ENCODE results near the gene ZNF775.

The ZNF775 gene

GRCh38 chr7:150346922-150347321 lies 32.2 kb upstream of the ZNF775 start:
- no peak for DNase-seq (ENCODE audit: low read depth in 3 of 3)

- DNase-seq (ENCODE audit: low read depth in 3 of 3) = no peak
Observed at GRCh38 chr7:150351587-150352194, 27.4 kb upstream of the ZNF775 start.

- DNase-seq (ENCODE audit: low read depth in 3 of 3) = no peak
Observed at GRCh38 chr7:150355666-150356059, 23.5 kb upstream of the ZNF775 start.

GRCh38 chr7:150356265-150356897 lies 22.7 kb upstream of the ZNF775 start:
- no peak for DNase-seq (ENCODE audit: low read depth in 3 of 3)

GRCh38 chr7:150357270-150357669 lies 21.9 kb upstream of the ZNF775 start:
- peak; percentile 26 to 56 (median 51) for DNase-seq (ENCODE audit: low read depth in 3 of 3)

GRCh38 chr7:150357771-150358427 lies 21.2 kb upstream of the ZNF775 start:
- no peak for DNase-seq (ENCODE audit: low read depth in 3 of 3)

GRCh38 chr7:150358433-150358832 lies 20.7 kb upstream of the ZNF775 start:
- DNase-seq (ENCODE audit: low read depth in 3 of 3) = no peak

- no peak for DNase-seq (ENCODE audit: low read depth in 3 of 3)
Observed at GRCh38 chr7:150358988-150359621, 20.0 kb upstream of the ZNF775 start.

GRCh38 chr7:150359622-150360362 lies 19.3 kb upstream of the ZNF775 start:
- no peak for DNase-seq (ENCODE audit: low read depth in 3 of 3)

GRCh38 chr7:150360363-150361058 lies 18.6 kb upstream of the ZNF775 start:
- DNase-seq (ENCODE audit: low read depth in 3 of 3) = no peak

GRCh38 chr7:150361402-150361801 lies 17.7 kb upstream of the ZNF775 start:
- no peak for DNase-seq (ENCODE audit: low read depth in 3 of 3)

GRCh38 chr7:150361807-150362621 lies 17.1 kb upstream of the ZNF775 start:
- DNase-seq (ENCODE audit: low read depth in 3 of 3) = no peak

GRCh38 chr7:150363370-150363769 lies 15.8 kb upstream of the ZNF775 start:
- no peak for DNase-seq (ENCODE audit: low read depth in 3 of 3)

GRCh38 chr7:150363872-150364271 lies 15.3 kb upstream of the ZNF775 start:
- no peak for DNase-seq (ENCODE audit: low read depth in 3 of 3)

- DNase-seq (ENCODE audit: low read depth in 3 of 3) = no peak
Observed at GRCh38 chr7:150365194-150365593, 13.9 kb upstream of the ZNF775 start.

- no peak for DNase-seq (ENCODE audit: low read depth in 3 of 3)
Observed at GRCh38 chr7:150365673-150366398, 13.3 kb upstream of the ZNF775 start.

GRCh38 chr7:150367677-150368095 lies 11.4 kb upstream of the ZNF775 start:
- peak in 1 of 3 experiments; percentile 59 for DNase-seq (ENCODE audit: low read depth in 3 of 3)

- peak; percentile 58 to 76 (median 63) for DNase-seq (ENCODE audit: low read depth in 3 of 3)
Observed at GRCh38 chr7:150368096-150368883, 10.8 kb upstream of the ZNF775 start, which contains the start of gene REPIN1. Gene REPIN1 (plus strand): TSS chr7:150368822. CDS start chr7:150369712, 890 bp downstream.

Data from stimulated activated CD4-positive, alpha-beta T cell treated with anti-CD3 and anti-CD28 coated beads, TNF-alpha, amount 100 ng/mL, for 4 hours (primary cell).